ENCODE measurements around the gene MSL3.

- TF ChIP-seq CTCF (IDR thresholded peaks at IDR 0.05; ENCODE audit: low read depth, low read length) (no peak), EZH2phosphoT487 (IDR thresholded peaks at IDR 0.05; ENCODE audit: low read depth) (no peak)
These were observed 2.9 kb downstream of the MSL3 start for GRCh38 chrX:11760958-11761357.

Measured in OCI-LY3 (cell line).